Peyer's patch (tissue), 4 donors: Measurements from ENCODE around the gene USH1C.

ENCODE experiments used
- POLR2A ChIP-seq, 2 donors: fragments of 450-650 bp; IDR thresholded peaks; one replicate each; pipeline ENCODE4 v1.5.1; 2017; ENCODE audit warnings: antibody characterized with exemption in 2 of 2, mild to moderate bottlenecking in 2 of 2, moderate library complexity in 2 of 2
- TF ChIP-seq, protein P1 (sequence below), 6 experiments: fragments of 450-650 bp in 4 of 6; fragments of 200-600 bp in 2 of 6; sonication (generic) in 1 of 6; IDR thresholded peaks; one replicate each; pipeline ENCODE4 v1.5.1; 2017 to 2019; ENCODE audit warnings: antibody characterized with exemption in 6 of 6, mild to moderate bottlenecking in 3 of 6, moderate library complexity in 1 of 6

- no peak for TF ChIP-seq POLR2A (IDR thresholded peaks at IDR 0.05)
- TF ChIP-seq, protein P1, sequence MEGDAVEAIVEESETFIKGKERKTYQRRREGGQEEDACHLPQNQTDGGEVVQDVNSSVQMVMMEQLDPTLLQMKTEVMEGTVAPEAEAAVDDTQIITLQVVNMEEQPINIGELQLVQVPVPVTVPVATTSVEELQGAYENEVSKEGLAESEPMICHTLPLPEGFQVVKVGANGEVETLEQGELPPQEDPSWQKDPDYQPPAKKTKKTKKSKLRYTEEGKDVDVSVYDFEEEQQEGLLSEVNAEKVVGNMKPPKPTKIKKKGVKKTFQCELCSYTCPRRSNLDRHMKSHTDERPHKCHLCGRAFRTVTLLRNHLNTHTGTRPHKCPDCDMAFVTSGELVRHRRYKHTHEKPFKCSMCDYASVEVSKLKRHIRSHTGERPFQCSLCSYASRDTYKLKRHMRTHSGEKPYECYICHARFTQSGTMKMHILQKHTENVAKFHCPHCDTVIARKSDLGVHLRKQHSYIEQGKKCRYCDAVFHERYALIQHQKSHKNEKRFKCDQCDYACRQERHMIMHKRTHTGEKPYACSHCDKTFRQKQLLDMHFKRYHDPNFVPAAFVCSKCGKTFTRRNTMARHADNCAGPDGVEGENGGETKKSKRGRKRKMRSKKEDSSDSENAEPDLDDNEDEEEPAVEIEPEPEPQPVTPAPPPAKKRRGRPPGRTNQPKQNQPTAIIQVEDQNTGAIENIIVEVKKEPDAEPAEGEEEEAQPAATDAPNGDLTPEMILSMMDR (IDR thresholded peaks at IDR 0.05), result no peak
These were observed 83.8 kb downstream of the USH1C start for GRCh38 chr11:17460406-17460805.
